Stimulated activated naive CD8-positive, alpha-beta T cell treated with anti-CD3 and anti-CD28 coated beads, Interleukin-15, amount 100 ng/mL, for 72 hours (primary cell): ENCODE data around the gene DCBLD1.
A peak's percentile ranks its signal among the peaks of the same experiment; 100 is the strongest.

Experiments
- ATAC-seq: fragments of 150-1000 bp; cut with Tn5 transposase; 2 replicates; pipeline ENCODE4 v1.10.0; 2021; ENCODE audit warnings: mild to moderate bottlenecking, moderate library complexity
- DNase-seq, 2 donors: peaks; one replicate each; pipeline ENCODE4 v3.0.0; 2021 to 2022
- H3K27ac Mint-ChIP-seq, 2 donors: one replicate each; pipeline ENCODE4 v1.8.0; 2022; ENCODE audit warnings: mild to moderate bottlenecking in 2 of 2, mixed read lengths in 2 of 2, moderate library complexity in 2 of 2
- H3K27me3 Mint-ChIP-seq: one replicate; pipeline ENCODE4 v1.8.0; 2022; ENCODE audit warnings: mixed read lengths
- H3K4me1 Mint-ChIP-seq: one replicate; pipeline ENCODE4 v1.8.0; 2022; ENCODE audit warnings: mild to moderate bottlenecking, mixed read lengths
- H3K4me3 Mint-ChIP-seq, 2 donors: one replicate each; pipeline ENCODE4 v1.8.0; 2022; ENCODE audit warnings: mild to moderate bottlenecking in 2 of 2, mixed read lengths in 2 of 2, moderate library complexity in 1 of 2
- H3K9me3 Mint-ChIP-seq, 2 donors: one replicate each; pipeline ENCODE4 v1.8.0; 2022; ENCODE audit warnings: mixed read lengths in 2 of 2

Gene DCBLD1

GRCh38 chr6:117520603-117521395 lies 38.3 kb downstream of the DCBLD1 start:
- no peak for ATAC-seq
- Mint-ChIP-seq H3K4me3 (no peak overlapping the region), H3K27ac (no peak overlapping the region), H3K27me3 (no peaks in the 10 kb centered on the region), H3K9me3 (no peaks in the 10 kb centered on the region), H3K4me1 (no peaks in the 10 kb centered on the region)
- DNase-seq: no peak

- Mint-ChIP-seq H3K27me3 (no peaks in the 10 kb centered on the region), H3K27ac (no peak overlapping the region), H3K9me3 (no peaks in the 10 kb centered on the region), H3K4me1 (no peaks in the 10 kb centered on the region), H3K4me3 (no peak overlapping the region)
- ATAC-seq (no peak), DNase-seq (no peak)
These were observed 39.5 kb downstream of the DCBLD1 start for GRCh38 chr6:117521791-117522502.

- Mint-ChIP-seq H3K27me3 (no peaks in the 10 kb centered on the region), H3K4me1 (no peaks in the 10 kb centered on the region), H3K27ac (no peak overlapping the region), H3K4me3 (no peak overlapping the region), H3K9me3 (no peaks in the 10 kb centered on the region)
- DNase-seq (no peak), ATAC-seq (no peak)
These were observed 43.1 kb downstream of the DCBLD1 start for GRCh38 chr6:117525607-117526006.

GRCh38 chr6:117530467-117531242 lies 48.2 kb downstream of the DCBLD1 start:
- H3K27me3 Mint-ChIP-seq: no peaks in the 10 kb centered on the region
- H3K27ac Mint-ChIP-seq: no peak overlapping the region
- no peaks in the 10 kb centered on the region for H3K4me1 Mint-ChIP-seq
- DNase-seq (no peak), ATAC-seq (no peak)
- H3K9me3 Mint-ChIP-seq: no peaks in the 10 kb centered on the region
- no peak overlapping the region for H3K4me3 Mint-ChIP-seq

GRCh38 chr6:117531346-117531745 lies 48.9 kb downstream of the DCBLD1 start:
- Mint-ChIP-seq H3K4me3 (no peak overlapping the region), H3K4me1 (no peaks in the 10 kb centered on the region), H3K27ac (no peak overlapping the region), H3K27me3 (no peaks in the 10 kb centered on the region), H3K9me3 (no peaks in the 10 kb centered on the region)
- DNase-seq (no peak), ATAC-seq (no peak)

GRCh38 chr6:117531809-117532725 lies 49.6 kb downstream of the DCBLD1 start:
- ATAC-seq (peak; percentile 52), DNase-seq (no peak)
- Mint-ChIP-seq H3K27me3 (no peaks in the 10 kb centered on the region), H3K9me3 (no peaks in the 10 kb centered on the region), H3K27ac (no peak overlapping the region), H3K4me1 (no peaks in the 10 kb centered on the region), H3K4me3 (no peak overlapping the region)

- H3K9me3 Mint-ChIP-seq: no peaks in the 10 kb centered on the region
- ATAC-seq: no peak
- H3K27ac Mint-ChIP-seq: peak overlapping the region in 1 of 2 donors; percentile 72
- H3K4me1 Mint-ChIP-seq: no peaks in the 10 kb centered on the region
- DNase-seq: no peak
- no peak overlapping the region for H3K4me3 Mint-ChIP-seq
- H3K27me3 Mint-ChIP-seq: no peaks in the 10 kb centered on the region
These were observed 51.3 kb downstream of the DCBLD1 start for GRCh38 chr6:117533775-117534174.

- no peak overlapping the region for H3K27ac Mint-ChIP-seq
- no peaks in the 10 kb centered on the region for H3K4me1 Mint-ChIP-seq
These were observed 52.5 kb downstream of the DCBLD1 start for GRCh38 chr6:117534974-117535373.

GRCh38 chr6:117536317-117536716 lies 53.8 kb downstream of the DCBLD1 start:
- H3K4me1 Mint-ChIP-seq: no peaks in the 10 kb centered on the region
- H3K27ac Mint-ChIP-seq: no peak overlapping the region
- H3K4me3 Mint-ChIP-seq: no peak overlapping the region
- no peaks in the 10 kb centered on the region for H3K27me3 Mint-ChIP-seq
- ATAC-seq (no peak), DNase-seq (no peak)
- no peaks in the 10 kb centered on the region for H3K9me3 Mint-ChIP-seq

More at GRCh38 chr6:117534974-117535373, 52.5 kb downstream of the DCBLD1 start:
- Mint-ChIP-seq H3K27me3 (no peaks in the 10 kb centered on the region), H3K9me3 (no peaks in the 10 kb centered on the region), H3K4me3 (no peak overlapping the region)
- no peak for ATAC-seq
- DNase-seq: no peak

GRCh38 chr6:117538615-117539014 lies 56.1 kb downstream of the DCBLD1 start:
- no peak for ATAC-seq
- no peak for DNase-seq
- Mint-ChIP-seq H3K27ac (no peak overlapping the region), H3K4me3 (no peak overlapping the region), H3K27me3 (no peaks in the 10 kb centered on the region), H3K4me1 (no peaks in the 10 kb centered on the region), H3K9me3 (no peaks in the 10 kb centered on the region)

- no peaks in the 10 kb centered on the region for H3K4me1 Mint-ChIP-seq
- H3K27me3 Mint-ChIP-seq: no peaks in the 10 kb centered on the region
- DNase-seq (no peak), ATAC-seq (no peak)
- no peak overlapping the region for H3K27ac Mint-ChIP-seq
- H3K4me3 Mint-ChIP-seq: no peak overlapping the region
- H3K9me3 Mint-ChIP-seq: no peaks in the 10 kb centered on the region
These were observed 58.2 kb downstream of the DCBLD1 start for GRCh38 chr6:117540670-117541069.

GRCh38 chr6:117542493-117542892 lies 60.0 kb downstream of the DCBLD1 start:
- no peak for DNase-seq
- peaks cover 11% of the 10 kb centered on the region for H3K4me1 Mint-ChIP-seq
- H3K9me3 Mint-ChIP-seq: no peaks in the 10 kb centered on the region
- H3K27ac Mint-ChIP-seq: no peak overlapping the region
- H3K4me3 Mint-ChIP-seq: no peak overlapping the region
- ATAC-seq: no peak
- H3K27me3 Mint-ChIP-seq: peaks cover 14% of the 10 kb centered on the region

- DNase-seq (no peak), ATAC-seq (no peak)
- H3K27me3 Mint-ChIP-seq: peaks cover 16% of the 10 kb centered on the region
- H3K27ac Mint-ChIP-seq: no peak overlapping the region
- H3K4me1 Mint-ChIP-seq: peaks cover 28% of the 10 kb centered on the region
- H3K9me3 Mint-ChIP-seq: no peaks in the 10 kb centered on the region
- H3K4me3 Mint-ChIP-seq: no peak overlapping the region
These were observed 62.2 kb downstream of the DCBLD1 start for GRCh38 chr6:117544716-117545115.

GRCh38 chr6:117545161-117545595 lies 62.7 kb downstream of the DCBLD1 start:
- peaks cover 16% of the 10 kb centered on the region for H3K27me3 Mint-ChIP-seq
- no peak overlapping the region for H3K4me3 Mint-ChIP-seq
- no peak for ATAC-seq
- H3K9me3 Mint-ChIP-seq: no peaks in the 10 kb centered on the region
- peaks cover 32% of the 10 kb centered on the region for H3K4me1 Mint-ChIP-seq
- no peak overlapping the region for H3K27ac Mint-ChIP-seq
- no peak for DNase-seq

GRCh38 chr6:117546674-117547073 lies 64.2 kb downstream of the DCBLD1 start:
- DNase-seq (no peak), ATAC-seq (no peak)
- Mint-ChIP-seq H3K4me3 (no peak overlapping the region), H3K27me3 (peaks cover 16% of the 10 kb centered on the region), H3K27ac (no peak overlapping the region), H3K9me3 (no peaks in the 10 kb centered on the region), H3K4me1 (peaks cover 39% of the 10 kb centered on the region)
